Adipocyte (in vitro differentiated cells): ENCODE results near the gene FIZ1.
A peak's percentile ranks its signal among the peaks of the same experiment; 100 is the strongest.
"Not testable (repeated sequence)": the region's sequence is repeated elsewhere in the genome, so short reads cannot be mapped to it uniquely, and the experiment has no call there.

ENCODE experiments used
- DNase-seq: peaks from one replicate; pipeline ENCODE4 v3.0.0-alpha.2; 2015; ENCODE audit warnings: low read depth
- H3K27me3 ChIP-seq: replicated peaks from 2 replicates; pipeline ENCODE4 v1.7.0; 2013; ENCODE audit warnings: mild to moderate bottlenecking, low read length, moderate library complexity; ENCODE audit not compliant: control insufficient read depth, insufficient read depth
- H3K36me3 ChIP-seq: 2 replicates; pipeline ENCODE4 v1.7.0; 2013; ENCODE audit warnings: low read length, mild to moderate bottlenecking, moderate library complexity; ENCODE audit not compliant: control insufficient read depth, insufficient read depth, severe bottlenecking
- H3K4me1 ChIP-seq: 2 replicates; pipeline ENCODE4 v1.7.0; 2013; ENCODE audit warnings: mild to moderate bottlenecking, low read length, moderate library complexity; ENCODE audit not compliant: control insufficient read depth, insufficient read depth
- H3K4me3 ChIP-seq: 2 replicates; pipeline ENCODE4 v1.7.0; 2013; ENCODE audit warnings: mild to moderate bottlenecking, low read length, moderate library complexity
- H3K9ac ChIP-seq: 2 replicates; pipeline ENCODE4 v1.7.0; 2013; ENCODE audit warnings: mild to moderate bottlenecking, low read length, moderate library complexity
- H3K9me3 ChIP-seq: 2 replicates; pipeline ENCODE4 v1.7.0; 2013; ENCODE audit warnings: mild to moderate bottlenecking, low read length, moderate library complexity; ENCODE audit not compliant: control insufficient read depth

FIZ1 gene

DNA sequence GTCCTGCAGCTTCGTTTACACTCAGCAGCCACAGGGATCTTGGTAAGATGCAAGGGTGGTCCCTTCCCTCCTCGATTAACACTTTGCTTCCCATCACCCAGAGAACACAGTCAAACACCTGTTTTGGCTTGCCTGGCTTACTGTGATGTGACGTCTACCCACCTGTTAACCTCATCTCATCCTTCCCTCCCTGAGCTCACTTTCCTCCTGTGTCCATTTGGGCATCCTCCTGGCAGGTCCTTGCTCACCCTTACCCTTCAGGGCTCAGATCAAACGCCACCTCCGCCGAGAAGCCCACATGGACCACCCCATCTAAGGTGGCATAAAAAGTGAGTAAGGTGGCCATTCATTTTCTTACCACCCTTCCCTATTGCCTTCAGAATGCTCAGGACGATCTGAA, 9.2 kb downstream of the FIZ1 start:
- Histone ChIP-seq H3K36me3 (peaks cover 6% of the 10 kb centered on the region), H3K9me3 (no peaks in the 10 kb centered on the region), H3K4me3 (no peak overlapping the region), H3K27me3 (no peaks in the 10 kb centered on the region), H3K4me1 (peaks cover 17% of the 10 kb centered on the region), H3K9ac (no peak overlapping the region)
- DNase-seq, result no peak

DNA sequence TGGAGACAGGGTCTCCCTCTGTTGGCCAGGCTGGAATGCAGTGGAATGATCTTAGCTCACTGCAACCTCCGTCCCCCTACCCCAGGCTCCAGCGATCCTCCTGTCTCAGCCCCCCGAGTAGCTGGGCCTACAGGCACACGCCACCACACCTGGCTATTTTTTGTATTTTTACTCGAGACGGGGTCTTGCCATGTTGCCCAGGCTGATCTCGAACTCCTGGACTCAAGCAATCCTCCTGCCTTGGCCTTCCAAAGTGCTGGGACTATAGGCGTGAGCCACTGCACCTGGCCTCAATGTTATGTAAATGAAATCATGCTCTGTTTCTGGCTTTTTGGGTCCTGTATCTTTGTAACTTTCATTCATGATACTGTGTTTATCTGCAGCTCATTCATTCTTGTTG, 10.6 kb downstream of the FIZ1 start:
- H3K9ac ChIP-seq, result no peak overlapping the region
- peaks cover 25% of the 10 kb centered on the region for H3K4me1 ChIP-seq
- H3K4me3 ChIP-seq, result no peak overlapping the region
- DNase-seq, result no peak
- no peaks in the 10 kb centered on the region for H3K27me3 ChIP-seq
- no peaks in the 10 kb centered on the region for H3K9me3 ChIP-seq
- no peaks in the 10 kb centered on the region for H3K36me3 ChIP-seq

DNA sequence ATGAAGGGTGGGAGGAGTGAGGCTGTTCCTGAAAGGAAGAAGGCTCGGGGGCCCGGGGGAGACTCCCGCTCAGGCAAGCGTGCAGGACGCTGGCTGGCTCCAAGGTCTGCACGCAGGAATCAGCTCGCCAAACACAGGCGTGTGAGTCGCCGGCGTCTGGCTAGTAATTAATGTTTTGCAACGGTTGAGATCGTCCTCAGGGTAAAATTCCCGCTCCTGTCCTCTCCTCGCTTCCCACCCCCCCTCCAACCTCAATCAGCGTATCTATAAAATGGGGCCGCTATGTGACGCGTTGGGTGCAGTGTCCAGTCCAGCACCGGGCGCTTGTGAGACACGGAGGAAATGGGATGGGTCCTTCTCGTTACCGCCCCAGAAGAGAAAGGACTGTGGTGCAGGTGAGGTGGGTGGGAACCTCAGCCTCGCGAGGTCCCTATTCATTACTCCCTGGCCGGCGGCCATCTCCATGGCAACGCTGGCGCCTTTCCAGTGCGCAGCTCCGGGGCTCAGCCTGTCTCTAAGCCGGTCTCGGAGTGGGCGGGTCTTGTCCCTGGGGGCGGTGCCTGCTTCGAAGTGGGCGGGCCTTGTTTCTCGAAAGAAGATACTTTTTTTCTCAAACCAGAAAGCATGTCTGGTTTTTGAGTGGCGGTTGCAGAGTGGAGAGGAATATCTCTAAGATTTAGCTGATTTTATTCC, 12.2 kb downstream of the FIZ1 start:
- DNase-seq, result peak; percentile 94

GRCh38 chr19:55585658-55586339, 13.5 kb downstream of the FIZ1 start:
- Histone ChIP-seq H3K27me3 (no peaks in the 10 kb centered on the region), H3K9me3 (no peaks in the 10 kb centered on the region), H3K9ac (peak overlapping the region; percentile 64), H3K36me3 (no peaks in the 10 kb centered on the region), H3K4me3 (peak overlapping the region; percentile 52), H3K4me1 (peaks cover 42% of the 10 kb centered on the region)
- DNase-seq, result peak; percentile 75

More for the DNA sequence above, 12.2 kb downstream of the FIZ1 start:
- Histone ChIP-seq H3K27me3 (no peaks in the 10 kb centered on the region), H3K4me1 (peaks cover 29% of the 10 kb centered on the region), H3K4me3 (peak overlapping the region; percentile 71), H3K36me3 (no peaks in the 10 kb centered on the region), H3K9ac (peak overlapping the region; percentile 48), H3K9me3 (no peaks in the 10 kb centered on the region)

DNA sequence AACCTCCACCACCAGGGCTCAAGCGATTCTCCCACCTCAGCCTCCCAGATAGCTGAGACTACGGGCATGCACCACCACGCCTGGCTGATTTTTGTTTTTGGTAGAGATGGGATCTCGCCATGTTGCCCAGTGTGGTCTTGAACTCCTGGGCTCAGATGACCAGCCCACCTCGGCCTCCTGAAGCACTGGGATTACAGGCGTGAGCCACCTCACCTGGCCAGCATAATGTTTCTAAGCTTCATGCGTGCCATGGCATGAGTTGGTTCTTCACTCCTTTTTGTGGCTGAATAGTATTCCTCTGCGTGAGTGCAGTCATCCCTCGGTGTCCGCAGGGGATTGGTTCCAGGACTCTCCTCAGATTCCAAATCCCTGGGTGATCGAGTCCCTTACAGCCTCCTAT, 14.4 kb downstream of the FIZ1 start:
- Histone ChIP-seq H3K36me3 (no peaks in the 10 kb centered on the region), H3K4me3 (no peak overlapping the region), H3K9ac (no peak overlapping the region), H3K4me1 (peaks cover 42% of the 10 kb centered on the region), H3K27me3 (no peaks in the 10 kb centered on the region), H3K9me3 (no peaks in the 10 kb centered on the region)
- no peak for DNase-seq

DNA sequence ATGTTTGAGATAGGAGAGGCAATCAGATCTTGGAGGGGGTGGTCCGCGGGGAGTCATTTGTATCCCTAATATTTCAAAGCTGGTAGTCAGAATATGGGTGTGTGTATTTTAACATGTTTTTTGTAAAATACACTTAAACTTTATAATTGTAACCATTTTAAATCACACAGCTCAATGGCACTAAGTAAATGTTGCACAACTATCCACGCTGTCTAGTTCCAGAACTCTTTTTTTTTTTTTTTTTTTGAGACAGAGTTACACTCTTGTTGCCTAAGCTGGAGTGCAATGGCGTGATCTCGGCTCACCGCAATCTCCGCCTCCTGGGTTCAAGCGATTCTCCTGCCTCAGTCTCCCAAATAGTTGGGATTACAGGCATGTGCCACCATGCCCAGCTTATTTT, 15.4 kb downstream of the FIZ1 start:
- peak; percentile 15 for DNase-seq
- H3K4me1 ChIP-seq, result peaks cover 45% of the 10 kb centered on the region
- H3K36me3 ChIP-seq, H3K9ac ChIP-seq, H3K27me3 ChIP-seq, H3K4me3 ChIP-seq, H3K9me3 ChIP-seq: not testable (repeated sequence)

DNA sequence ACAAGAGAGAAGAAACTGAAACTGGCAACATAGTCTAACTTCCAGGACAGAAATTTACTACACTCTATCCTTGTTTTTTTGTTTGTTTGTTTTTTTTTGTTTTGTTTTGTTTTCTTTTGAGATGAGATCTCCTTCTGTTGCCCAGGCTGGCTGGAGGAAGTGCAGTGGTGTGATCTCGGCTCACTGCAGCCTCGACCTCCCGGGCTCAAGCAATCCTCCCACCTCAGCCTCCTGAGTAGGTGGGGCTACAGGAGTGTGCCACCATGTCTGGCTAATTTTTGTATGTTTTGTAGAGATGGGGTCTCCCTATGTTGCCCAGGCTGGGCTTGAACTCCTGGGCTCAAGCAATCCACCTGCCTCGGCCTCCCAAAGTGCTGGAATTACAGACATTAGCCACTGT, 17.0 kb downstream of the FIZ1 start:
- H3K9ac ChIP-seq, DNase-seq, H3K4me3 ChIP-seq, H3K9me3 ChIP-seq, H3K36me3 ChIP-seq, H3K27me3 ChIP-seq: not testable (repeated sequence)
- peaks cover 43% of the 10 kb centered on the region for H3K4me1 ChIP-seq

DNA sequence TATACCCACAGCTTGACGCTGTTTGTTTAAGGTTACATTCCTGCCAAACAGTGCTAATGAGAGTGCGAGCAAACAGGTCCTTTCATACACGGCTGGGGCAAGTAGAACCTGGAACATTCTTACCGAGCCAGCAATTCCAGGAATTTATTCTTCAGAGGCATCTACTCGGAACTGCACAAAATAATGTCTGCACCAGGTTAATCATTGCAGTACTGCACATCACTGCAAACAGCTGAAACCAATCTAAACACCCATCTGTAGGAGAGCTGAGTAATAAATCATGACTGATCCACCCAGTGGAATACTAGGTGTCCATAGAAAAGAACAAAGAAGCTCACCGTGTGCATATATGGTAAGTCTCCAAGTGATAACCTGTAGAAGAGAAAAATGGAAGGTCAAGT, 17.5 kb downstream of the FIZ1 start:
- peaks cover 38% of the 10 kb centered on the region for H3K4me1 ChIP-seq
- peaks cover 8% of the 10 kb centered on the region for H3K36me3 ChIP-seq
- peak overlapping the region; percentile 7 for H3K4me3 ChIP-seq
- no peaks in the 10 kb centered on the region for H3K9me3 ChIP-seq
- H3K27me3 ChIP-seq, result no peaks in the 10 kb centered on the region
- DNase-seq, result no peak
- H3K9ac ChIP-seq, result no peak overlapping the region

DNA sequence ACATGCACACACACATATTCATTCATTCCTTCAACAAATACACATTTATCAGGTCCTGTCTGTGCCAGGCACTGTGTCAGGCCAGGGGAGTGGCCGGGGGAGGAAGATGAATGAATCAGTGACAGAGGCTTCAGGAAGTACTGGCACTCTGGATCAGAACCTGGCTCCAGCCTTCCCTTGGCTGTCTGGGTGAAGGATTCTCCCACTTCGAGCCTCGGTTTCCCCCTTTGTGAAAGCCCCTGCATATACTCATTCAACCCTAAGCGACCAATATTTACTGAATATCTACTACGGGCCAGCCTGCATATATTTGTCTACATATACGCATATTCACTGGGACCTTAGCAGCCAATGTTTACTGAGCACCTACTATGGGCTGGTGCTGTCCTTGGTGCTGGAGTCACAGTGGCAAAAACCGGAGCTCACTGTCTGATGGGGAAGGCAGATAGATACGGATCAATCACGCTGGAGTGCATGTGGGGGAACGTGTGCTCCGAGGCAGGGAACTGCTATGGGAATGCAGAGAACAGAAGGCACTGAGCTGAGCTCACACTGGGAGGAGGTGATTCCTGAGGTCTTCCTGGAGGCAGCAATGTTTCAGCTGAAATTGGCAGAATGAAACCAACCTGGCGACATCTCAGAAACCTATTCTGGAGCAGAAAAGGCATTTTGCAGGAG, 18.0 kb downstream of the FIZ1 start:
- Histone ChIP-seq H3K27me3 (no peaks in the 10 kb centered on the region), H3K9me3 (no peaks in the 10 kb centered on the region), H3K36me3 (peaks cover 10% of the 10 kb centered on the region), H3K4me3 (peak overlapping the region; percentile 93), H3K9ac (peak overlapping the region; percentile 95), H3K4me1 (peaks cover 35% of the 10 kb centered on the region)
- no peak for DNase-seq

DNA sequence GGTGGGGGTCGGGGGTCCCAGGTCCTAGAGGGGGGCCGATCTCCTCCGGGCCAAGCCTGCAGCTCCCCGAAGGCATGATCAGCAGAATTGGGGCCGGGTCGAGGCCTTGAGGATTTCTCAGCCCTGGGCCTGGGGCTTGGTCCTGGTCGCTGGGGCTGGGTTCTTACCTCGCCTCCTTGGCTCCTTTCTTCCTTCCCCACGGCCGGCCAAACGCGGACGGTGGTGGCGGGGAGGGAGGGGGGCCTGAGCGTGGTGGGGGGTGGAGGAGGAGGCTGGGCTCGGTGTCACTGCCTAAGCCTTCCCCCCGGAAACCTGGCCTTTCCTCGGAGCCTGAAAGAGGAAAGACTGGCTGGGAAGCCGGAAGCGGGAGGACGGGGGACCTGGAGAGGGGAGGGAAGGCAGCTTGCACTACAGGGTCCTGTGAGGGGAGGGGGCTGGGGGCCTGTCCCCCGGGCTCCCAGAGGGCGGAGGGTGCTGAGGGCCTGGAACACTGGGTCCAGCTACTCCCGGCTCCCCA, 18.6 kb downstream of the FIZ1 start, which contains the start of gene ZNF579:
Gene ZNF579 (minus strand): TSS at position 221 of the 517 bp plus-strand sequence. CDS start 1,209 bp downstream, outside the sequence.
- peaks cover 31% of the 10 kb centered on the region for H3K4me1 ChIP-seq
- peak; percentile 95 for DNase-seq
- H3K9ac ChIP-seq, result peak within 1 kb of the TSS; percentile 95
- peaks cover 10% of the 10 kb centered on the region for H3K36me3 ChIP-seq
- no peaks in the 10 kb centered on the region for H3K27me3 ChIP-seq
- H3K9me3 ChIP-seq, result no peaks in the 10 kb centered on the region
- H3K4me3 ChIP-seq, result peak within 1 kb of the TSS; percentile 93
